Naive thymus-derived CD8-positive, alpha-beta T cell (primary cell): ENCODE data around the gene B4GALT2. TPM values are rescaled to one million over a fixed set of nuclear protein-coding genes. Genes with fewer than 3 reads are reported as not detected.
A peak's percentile ranks its signal among the peaks of the same experiment; 100 is the strongest.

ENCODE experiments used
- ATAC-seq, 2 donors: fragments of 150-1000 bp; cut with Tn5 transposase in 1 of 2; sonication (Bioruptor Pico), chemical (Tn5 transposase) in 1 of 2; 1 replicate in 1 of 2; 2 replicates in 1 of 2; pipeline ENCODE4 v1.10.0; 2021; ENCODE audit warnings: mild to moderate bottlenecking in 2 of 2, moderate library complexity in 2 of 2
- POLR2A ChIA-PET: fragments of 350-600 bp; sonication (Branson Sonifier 250); formaldehyde crosslinking; loops from one replicate; lab custom pipeline; 2021; ENCODE audit warnings: antibody characterized with exemption; lab: Charles Lee
- DNase-seq, 10 donors: peaks; one replicate each; pipeline versions ENCODE4 v3.0.0 to v3.0.0-alpha.2; 2020 to 2022
- H3K27ac Mint-ChIP-seq, 10 donors: one replicate each; pipeline ENCODE4 v1.8.0; 2020 to 2022; ENCODE audit warnings: mild to moderate bottlenecking in 10 of 10, mixed read lengths in 10 of 10, moderate library complexity in 4 of 10, inconsistent platforms in 1 of 10
- H3K27me3 Mint-ChIP-seq, 5 donors: one replicate each; pipeline ENCODE4 v1.8.0; 2021 to 2022; ENCODE audit warnings: mixed read lengths in 5 of 5
- H3K36me3 Mint-ChIP-seq, 3 donors: one replicate each; pipeline ENCODE4 v1.8.0; 2020 to 2022; ENCODE audit warnings: mixed read lengths in 3 of 3, mild to moderate bottlenecking in 2 of 3, inconsistent platforms in 1 of 3
- H3K4me1 Mint-ChIP-seq, 4 donors: one replicate each; pipeline ENCODE4 v1.8.0; 2021 to 2022; ENCODE audit warnings: mixed read lengths in 4 of 4
- H3K4me3 Mint-ChIP-seq, 10 donors: one replicate each; pipeline ENCODE4 v1.8.0; 2020 to 2022; ENCODE audit warnings: mild to moderate bottlenecking in 10 of 10, mixed read lengths in 10 of 10, moderate library complexity in 6 of 10, inconsistent platforms in 1 of 10
- H3K9me3 Mint-ChIP-seq, 9 donors: one replicate each; pipeline ENCODE4 v1.8.0; 2020 to 2022; ENCODE audit warnings: mixed read lengths in 9 of 9, mild to moderate bottlenecking in 3 of 9, inconsistent platforms in 1 of 9, moderate library complexity in 1 of 9
- polyA plus RNA-seq, 3 donors: library from polyadenylated mRNA; unstranded; fragments of 300-500 nt; fragmentation: Illumina TruSeq; gene quantifications; one replicate each; pipeline ENCODE4 v1.2.3, GENCODE V29; 2021
- total RNA-seq, 8 experiments: library from RNA in 2 of 8; stranded (reverse) in 2 of 8; gene quantifications; one replicate each; pipeline ENCODE4 v1.2.3 and lab custom pipeline; 2021 to 2026

The B4GALT2 gene
- total and polyA plus RNA-seq, 5 experiments from 2014 or later = 0.11 to 0.83 (median 0.32) TPM; not detected in 1

GRCh38 chr1:44002165-44002564 lies 23.2 kb downstream of the B4GALT2 start:
- Mint-ChIP-seq H3K27me3 (no peaks in the 10 kb centered on the region), H3K36me3 (no peaks in the 10 kb centered on the region), H3K9me3 (no peaks in the 10 kb centered on the region), H3K4me3 (no peak overlapping the region), H3K4me1 (peaks cover 0 to 2% (median 0%) of the 10 kb centered on the region in 4 donors), H3K27ac (peak overlapping the region in 1 of 10 donors; percentile 49)
- DNase-seq (no peak), ATAC-seq (no peak)
- POLR2A ChIA-PET = no interaction called here

GRCh38 chr1:44002606-44003157 lies 23.7 kb downstream of the B4GALT2 start:
- peaks cover 0 to 2% (median 0%) of the 10 kb centered on the region in 4 donors for H3K4me1 Mint-ChIP-seq
- ATAC-seq (no peak), DNase-seq (no peak)
- no peak overlapping the region for H3K27ac Mint-ChIP-seq
- no peaks in the 10 kb centered on the region for H3K9me3 Mint-ChIP-seq
- no peak overlapping the region for H3K4me3 Mint-ChIP-seq
- H3K27me3 Mint-ChIP-seq = no peaks in the 10 kb centered on the region
- POLR2A ChIA-PET = no interaction called here
- H3K36me3 Mint-ChIP-seq = no peaks in the 10 kb centered on the region

GRCh38 chr1:44008259-44008658 lies 29.2 kb downstream of the B4GALT2 start:
- no peaks in the 10 kb centered on the region for H3K27me3 Mint-ChIP-seq
- peaks cover 3 to 13% (median 8%) of the 10 kb centered on the region in 4 donors for H3K4me1 Mint-ChIP-seq
- ATAC-seq (no peak), DNase-seq (no peak)
- no peaks in the 10 kb centered on the region for H3K9me3 Mint-ChIP-seq
- H3K36me3 Mint-ChIP-seq = no peaks in the 10 kb centered on the region
- POLR2A ChIA-PET = no interaction called here
- peak overlapping the region in 1 of 10 donors; percentile 23 for H3K27ac Mint-ChIP-seq
- no peak overlapping the region for H3K4me3 Mint-ChIP-seq

- Mint-ChIP-seq H3K4me1 (peaks cover 10 to 25% (median 17%) of the 10 kb centered on the region in 4 donors), H3K4me3 (no peak overlapping the region), H3K27ac (no peak overlapping the region), H3K27me3 (no peaks in the 10 kb centered on the region), H3K9me3 (no peaks in the 10 kb centered on the region), H3K36me3 (no peaks in the 10 kb centered on the region)
- no peak for ATAC-seq
- POLR2A ChIA-PET = no interaction called here
- DNase-seq = no peak
These were observed 32.0 kb downstream of the B4GALT2 start for GRCh38 chr1:44010935-44011471.

GRCh38 chr1:44012404-44012803 lies 33.4 kb downstream of the B4GALT2 start:
- peaks cover 10 to 25% (median 17%) of the 10 kb centered on the region in 4 donors for H3K4me1 Mint-ChIP-seq
- H3K36me3 Mint-ChIP-seq = no peaks in the 10 kb centered on the region
- H3K9me3 Mint-ChIP-seq = no peaks in the 10 kb centered on the region
- no peaks in the 10 kb centered on the region for H3K27me3 Mint-ChIP-seq
- no peak for DNase-seq
- peak overlapping the region in 1 of 10 donors; percentile 2 for H3K27ac Mint-ChIP-seq
- ATAC-seq = peak in 1 of 2 donors; percentile 25
- peak overlapping the region in 2 of 10 donors; percentile 2 to 10 for H3K4me3 Mint-ChIP-seq
- POLR2A ChIA-PET = no interaction called here

GRCh38 chr1:44012941-44013609 lies 34.1 kb downstream of the B4GALT2 start:
- no peaks in the 10 kb centered on the region for H3K9me3 Mint-ChIP-seq
- DNase-seq = peak in 2 of 10 donors; percentile 11 to 28
- peak; percentile 54 to 77 for ATAC-seq
- H3K27ac Mint-ChIP-seq = peak overlapping the region in 2 of 10 donors; percentile 23 to 59
- no peaks in the 10 kb centered on the region for H3K36me3 Mint-ChIP-seq
- no peak overlapping the region for H3K4me3 Mint-ChIP-seq
- POLR2A ChIA-PET = no interaction called here
- H3K27me3 Mint-ChIP-seq = no peaks in the 10 kb centered on the region
- peaks cover 10 to 25% (median 17%) of the 10 kb centered on the region in 4 donors for H3K4me1 Mint-ChIP-seq

GRCh38 chr1:44013949-44014348 lies 34.9 kb downstream of the B4GALT2 start:
- H3K4me3 Mint-ChIP-seq = peak overlapping the region in 1 of 10 donors; percentile 19
- no peaks in the 10 kb centered on the region for H3K9me3 Mint-ChIP-seq
- DNase-seq (no peak), ATAC-seq (no peak)
- H3K4me1 Mint-ChIP-seq = peaks cover 10 to 25% (median 16%) of the 10 kb centered on the region in 4 donors
- POLR2A ChIA-PET = no interaction called here
- peak overlapping the region in 3 of 10 donors; percentile 23 to 57 (median 52) for H3K27ac Mint-ChIP-seq
- no peaks in the 10 kb centered on the region for H3K27me3 Mint-ChIP-seq
- no peaks in the 10 kb centered on the region for H3K36me3 Mint-ChIP-seq

GRCh38 chr1:44014365-44015104 lies 35.5 kb downstream of the B4GALT2 start:
- peaks cover 10 to 25% (median 16%) of the 10 kb centered on the region in 4 donors for H3K4me1 Mint-ChIP-seq
- DNase-seq (no peak), ATAC-seq (no peak)
- H3K36me3 Mint-ChIP-seq = no peaks in the 10 kb centered on the region
- H3K9me3 Mint-ChIP-seq = no peaks in the 10 kb centered on the region
- no peak overlapping the region for H3K4me3 Mint-ChIP-seq
- POLR2A ChIA-PET = no interaction called here
- peak overlapping the region in 3 of 10 donors; percentile 0 to 50 (median 23) for H3K27ac Mint-ChIP-seq
- no peaks in the 10 kb centered on the region for H3K27me3 Mint-ChIP-seq

- POLR2A ChIA-PET = no interaction called here
- Mint-ChIP-seq H3K4me1 (peaks cover 10 to 25% (median 16%) of the 10 kb centered on the region in 4 donors), H3K27me3 (no peaks in the 10 kb centered on the region), H3K36me3 (no peaks in the 10 kb centered on the region), H3K4me3 (no peak overlapping the region), H3K27ac (peak overlapping the region in 2 of 10 donors; percentile 15 to 67), H3K9me3 (no peaks in the 10 kb centered on the region)
- DNase-seq = no peak
- ATAC-seq = no peak
These were observed 36.2 kb downstream of the B4GALT2 start for GRCh38 chr1:44015206-44015605.

- POLR2A ChIA-PET = no interaction called here
- Mint-ChIP-seq H3K27me3 (no peaks in the 10 kb centered on the region), H3K27ac (peak overlapping the region in 1 of 10 donors; percentile 9), H3K4me3 (no peak overlapping the region), H3K36me3 (no peaks in the 10 kb centered on the region), H3K4me1 (peaks cover 10 to 25% (median 16%) of the 10 kb centered on the region in 4 donors), H3K9me3 (no peaks in the 10 kb centered on the region)
- DNase-seq (no peak), ATAC-seq (no peak)
These were observed 37.3 kb downstream of the B4GALT2 start for GRCh38 chr1:44016041-44016889.

- Mint-ChIP-seq H3K36me3 (no peaks in the 10 kb centered on the region), H3K4me3 (no peak overlapping the region), H3K4me1 (peaks cover 10 to 25% (median 16%) of the 10 kb centered on the region in 4 donors), H3K27ac (no peak overlapping the region), H3K27me3 (no peaks in the 10 kb centered on the region), H3K9me3 (no peaks in the 10 kb centered on the region)
- POLR2A ChIA-PET = no interaction called here
- no peak for DNase-seq
- no peak for ATAC-seq
These were observed 37.9 kb downstream of the B4GALT2 start for GRCh38 chr1:44016890-44017400.

- DNase-seq (no peak), ATAC-seq (no peak)
- H3K4me3 Mint-ChIP-seq = no peak overlapping the region
- no peaks in the 10 kb centered on the region for H3K9me3 Mint-ChIP-seq
- no peaks in the 10 kb centered on the region for H3K36me3 Mint-ChIP-seq
- no peaks in the 10 kb centered on the region for H3K27me3 Mint-ChIP-seq
- peaks cover 0 to 1% (median 0%) of the 10 kb centered on the region in 4 donors for H3K4me1 Mint-ChIP-seq
- POLR2A ChIA-PET = no interaction called here
- H3K27ac Mint-ChIP-seq = no peak overlapping the region
These were observed 40.5 kb downstream of the B4GALT2 start for GRCh38 chr1:44019466-44019948.
